ENCODE data around the gene SREK1.
"Not testable (repeated sequence)": the region's sequence is repeated elsewhere in the genome, so short reads cannot be mapped to it uniquely, and the experiment has no call there.

The SREK1 gene

GRCh38 chr5:66222455-66222854 is 78.4 kb downstream of the SREK1 start:
- DNase-seq (ENCODE audit: low read depth in 2 of 2) = no peak

DNA sequence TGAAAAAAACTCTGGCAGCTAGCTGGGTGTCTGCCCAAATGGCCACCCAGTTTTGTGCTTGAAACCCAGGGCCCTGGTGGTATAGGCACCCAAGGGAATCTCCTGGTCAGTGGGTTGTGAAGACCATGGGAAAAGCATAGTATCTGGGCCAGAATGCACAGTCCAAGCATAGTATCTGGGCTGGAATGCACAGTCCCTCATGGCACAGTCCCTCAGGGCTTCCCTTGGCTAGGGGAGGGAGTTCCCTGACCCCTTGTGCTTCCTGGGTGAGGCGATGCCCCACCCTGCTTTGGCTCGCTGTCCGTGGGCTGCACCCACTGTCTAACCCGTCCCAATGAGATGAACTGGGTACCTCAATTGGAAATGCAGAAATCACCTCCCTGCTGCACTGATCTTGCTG is 78.8 kb downstream of the SREK1 start:
- DNase-seq (ENCODE audit: low read depth in 2 of 2) = not testable (repeated sequence)

DNA sequence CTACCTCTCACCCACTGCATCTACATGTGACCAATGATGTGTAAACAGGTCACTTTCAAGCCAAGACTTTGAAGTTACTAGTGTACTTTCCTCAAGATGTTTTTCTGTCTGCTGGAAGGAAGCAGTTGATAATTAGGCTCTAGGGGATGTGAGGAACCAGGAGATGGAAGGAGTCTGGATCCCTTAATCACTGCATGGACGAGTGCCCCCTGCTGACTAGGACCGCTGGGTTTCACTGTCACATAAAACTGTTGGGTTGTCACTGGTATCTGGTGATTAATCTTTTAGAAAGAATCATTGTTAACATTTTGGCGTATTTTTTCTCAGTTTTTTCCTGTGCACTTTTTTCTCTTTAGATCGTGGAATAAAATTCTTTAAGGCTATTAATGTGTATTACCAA is 79.5 kb downstream of the SREK1 start:
- DNase-seq (ENCODE audit: low read depth in 2 of 2) = no peak

DNA sequence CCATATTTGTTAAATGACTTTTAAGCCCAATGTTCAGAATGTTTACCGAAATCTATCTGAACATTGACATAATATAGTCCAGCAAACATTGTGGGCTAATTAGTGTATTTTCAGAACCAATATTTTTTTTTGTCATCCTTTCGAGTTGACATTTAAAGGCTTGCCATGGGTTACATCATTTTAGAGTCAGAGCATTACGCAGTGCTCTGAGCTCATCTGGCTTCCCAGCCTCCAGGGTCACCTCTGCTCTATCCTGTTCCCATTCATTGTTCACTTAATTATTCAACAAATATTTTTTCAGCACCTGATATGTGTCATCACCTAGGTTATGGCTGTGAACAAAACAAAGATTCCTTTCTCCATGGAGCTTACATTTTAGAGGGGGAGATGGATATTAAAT is 80.2 kb downstream of the SREK1 start:
- no peak for DNase-seq (ENCODE audit: low read depth in 2 of 2)

- DNase-seq (ENCODE audit: low read depth in 2 of 2) = no peak
Observed at GRCh38 chr5:66224773-66225553, 80.9 kb downstream of the SREK1 start.

GRCh38 chr5:66230551-66230950 is 86.5 kb downstream of the SREK1 start:
- DNase-seq (ENCODE audit: low read depth in 2 of 2) = no peak

- DNase-seq (ENCODE audit: low read depth in 2 of 2) = no peak
Observed at GRCh38 chr5:66231508-66231907, 87.4 kb downstream of the SREK1 start.

GRCh38 chr5:66232275-66232674 is 88.2 kb downstream of the SREK1 start:
- no peak for DNase-seq (ENCODE audit: low read depth in 2 of 2)

DNA sequence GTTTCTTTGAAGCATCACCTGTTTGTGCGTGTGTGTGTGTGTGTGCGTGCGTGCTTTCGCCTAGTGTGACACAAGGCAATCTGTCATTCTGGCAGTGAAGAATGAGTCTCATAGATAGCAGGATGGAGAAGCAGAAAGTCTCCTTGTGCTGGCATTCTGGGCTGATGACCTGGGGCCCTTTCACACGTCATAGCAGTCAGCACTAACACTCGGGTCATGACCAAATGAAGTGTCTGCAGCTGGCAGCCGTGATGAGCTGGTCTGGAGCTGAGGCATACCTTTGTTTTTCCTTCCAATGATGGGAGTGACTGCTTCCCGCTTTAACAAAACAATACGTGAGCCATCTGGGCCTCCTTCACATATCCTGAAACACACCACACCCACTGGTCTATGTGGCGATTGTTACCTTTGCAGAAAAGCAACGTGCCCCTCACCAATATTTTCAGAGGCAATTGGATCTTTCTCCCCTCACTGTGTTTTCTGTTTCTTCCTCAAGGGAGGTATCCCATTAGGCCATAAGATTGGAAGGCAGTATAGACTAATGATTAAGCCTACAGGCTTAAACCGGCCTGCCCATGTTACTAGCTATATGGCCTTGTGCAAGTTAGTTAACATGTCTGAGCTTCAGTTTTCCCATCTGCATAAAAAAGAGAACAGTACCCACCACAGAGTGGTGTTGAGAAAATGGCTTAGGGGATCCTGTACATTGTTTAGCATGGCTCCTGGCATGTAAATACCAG is 88.8 kb downstream of the SREK1 start:
- no peak for DNase-seq (ENCODE audit: low read depth in 2 of 2)

Measured in stimulated activated CD4-positive, alpha-beta T cell treated with anti-CD3 and anti-CD28 coated beads, Interleukin-12 subunit alpha, Interleukin-12 subunit beta, amount 100 ng/mL, for 24 hours (primary cell).